Left lobe of liver (tissue), 2 donors: ENCODE measurements around the gene OR6C65. TPM values are rescaled to one million over a fixed set of nuclear protein-coding genes. Genes with fewer than 3 reads are reported as not detected.

Source experiments
- ATAC-seq: fragments of 200-7000 bp; cut with Tn5 transposase; one replicate; pipeline ENCODE4 v1.9.1; 2020; ENCODE audit warnings: mild to moderate bottlenecking, moderate library complexity
- DNase-seq: peaks from one replicate; pipeline ENCODE4 v3.0.0-alpha.2; 2020; ENCODE audit warnings: low spot score
- total RNA-seq: library from RNA; stranded (reverse); gene quantifications from one replicate; pipeline ENCODE4 v1.2.1, GENCODE V29; 2021
- donor health status: DM: no; HTN: no; CAD: no; lungs with moderate emphysema.
- donor health status: DM: no; HTN: yes; CAD: no.

OR6C65 gene
- total RNA-seq, 1 donor from 2014 or later: not detected

DNA sequence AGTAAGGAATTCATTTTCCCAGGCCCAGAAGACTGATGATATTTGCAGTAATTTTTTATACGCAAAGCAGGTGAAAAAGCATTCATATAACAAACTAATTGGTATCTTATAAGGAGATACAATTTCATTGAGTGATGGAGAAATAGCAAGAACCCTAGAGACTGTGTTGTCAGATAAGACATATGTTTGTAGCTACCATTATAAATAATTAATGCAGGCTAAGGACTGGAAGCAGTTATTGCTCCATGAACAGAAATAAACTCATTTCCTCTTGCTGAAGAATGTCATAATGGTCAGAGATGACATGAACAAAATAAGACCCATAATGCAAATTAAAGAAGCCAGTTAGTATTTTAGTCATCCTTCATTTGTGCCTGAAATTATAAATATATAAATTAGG, 45.0 kb downstream of the OR6C65 start:
- DNase-seq (no peak), ATAC-seq (no peak)

DNA sequence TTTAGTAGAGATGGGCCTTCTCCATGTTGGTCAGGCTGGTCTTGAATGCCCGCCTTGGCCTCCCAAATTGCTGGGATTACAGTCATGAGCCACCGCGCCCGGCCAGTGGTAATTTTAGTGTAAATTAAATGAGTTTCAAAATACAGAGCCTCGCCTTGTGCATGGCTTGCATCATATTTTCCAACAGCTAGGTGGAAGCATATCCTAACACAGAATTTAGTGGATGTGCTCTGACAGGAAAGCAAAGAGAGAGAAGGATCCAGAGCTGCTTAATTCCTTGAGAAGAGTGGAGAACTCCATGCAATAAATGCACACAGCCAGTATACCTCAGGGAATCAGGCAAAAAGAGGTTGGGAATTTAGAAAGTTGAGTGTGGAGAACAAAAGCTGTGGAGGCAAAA, 46.0 kb downstream of the OR6C65 start:
- DNase-seq (no peak), ATAC-seq (no peak)

DNA sequence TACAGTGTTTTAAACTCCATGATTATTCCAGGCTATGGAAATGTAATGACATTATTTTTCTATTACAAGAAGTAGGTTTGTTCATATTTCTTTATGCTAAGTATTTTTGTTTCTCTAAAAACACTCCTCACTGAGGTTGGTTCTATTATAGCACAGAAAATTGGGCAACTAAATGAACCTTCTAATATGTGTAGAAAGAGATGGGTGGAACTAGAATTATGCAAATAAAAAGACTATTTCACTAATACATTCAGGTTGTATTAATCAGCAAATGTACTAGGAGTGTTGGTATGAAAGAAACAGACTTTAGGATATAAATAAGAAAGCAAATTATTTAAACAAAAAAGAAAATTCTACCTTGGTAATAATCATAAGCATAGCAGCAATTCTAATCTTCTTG, 48.5 kb downstream of the OR6C65 start:
- ATAC-seq: no peak
- DNase-seq: no peak

Other genes with a start within 250 kb of the OR6C65 start
- not detected for gene OR10A7, start 179.5 kb upstream of the OR6C65 start, total RNA-seq
- gene OR6C74, start 155.9 kb upstream of the OR6C65 start, total RNA-seq: not detected
- not detected for gene OR6C6, start 104.0 kb upstream of the OR6C65 start, total RNA-seq
- not detected for gene OR6C1, start 86.2 kb upstream of the OR6C65 start, total RNA-seq
- not detected for gene OR6C3, start 69.8 kb upstream of the OR6C65 start, total RNA-seq
- gene OR6C75, start 37.6 kb upstream of the OR6C65 start, total RNA-seq: not detected
- gene OR6C76, start 25.7 kb downstream of the OR6C65 start, total RNA-seq: not detected
- not detected for gene OR6C2, start 43.5 kb downstream of the OR6C65 start, total RNA-seq
- gene OR6C70, start 69.6 kb downstream of the OR6C65 start, total RNA-seq: not detected
- not detected for gene OR6C68, start 91.8 kb downstream of the OR6C65 start, total RNA-seq
- not detected for gene OR6C4, start 149.1 kb downstream of the OR6C65 start, total RNA-seq
- gene OR2AP1, start 171.9 kb downstream of the OR6C65 start, total RNA-seq: not detected
- not detected for gene OR10P1, start 236.4 kb downstream of the OR6C65 start, total RNA-seq